WTC11 (cell line): Measurements from ENCODE around the gene BHLHE40. TPM values are rescaled to one million over a fixed set of nuclear protein-coding genes. Genes with fewer than 3 reads are reported as not detected.

Experiments used
- ATAC-seq: fragments of 200-7000 bp; cut with Tn5 transposase; 2 replicates; pipeline ENCODE4 v1.10.0; 2021; ENCODE audit warnings: mild to moderate bottlenecking, moderate library complexity
- CTCF ChIA-PET: fragments of 300-600 bp; sonication (Branson Sonifier 250); formaldehyde crosslinking; loops from one replicate; lab custom pipeline; 2021; ENCODE audit warnings: antibody characterized with exemption; lab: Charles Lee
- POLR2A ChIA-PET: fragments of 350-600 bp; sonication (Branson Sonifier 250); formaldehyde crosslinking; loops from one replicate; lab custom pipeline; 2021; ENCODE audit warnings: antibody characterized with exemption; lab: Charles Lee
- DNase-seq: peaks from one replicate; pipeline ENCODE4 v3.0.0; 2021; ENCODE audit warnings: low spot score
- H3K27ac Mint-ChIP-seq: 2 replicates; pipeline ENCODE4 v1.8.0; 2021; ENCODE audit warnings: mixed read lengths
- H3K27me3 Mint-ChIP-seq: 2 replicates; pipeline ENCODE4 v1.8.0; 2021; ENCODE audit warnings: low read depth, mild to moderate bottlenecking, moderate library complexity, mixed read lengths
- H3K36me3 Mint-ChIP-seq: 2 replicates; pipeline ENCODE4 v1.8.0; 2021; ENCODE audit warnings: mixed read lengths
- H3K4me1 Mint-ChIP-seq: 2 replicates; pipeline ENCODE4 v1.8.0; 2022; ENCODE audit warnings: mixed read lengths
- H3K4me3 Mint-ChIP-seq: 2 replicates; pipeline ENCODE4 v1.8.0; 2021; ENCODE audit warnings: mild to moderate bottlenecking, moderate library complexity, mixed read lengths
- H3K9me3 Mint-ChIP-seq: 2 replicates; pipeline ENCODE4 v1.8.0; 2021; ENCODE audit warnings: mixed read lengths
- E2F1 ChIP-seq: sonication (generic); formaldehyde crosslinking; IDR thresholded peaks from 2 replicates; pipeline ENCODE4 v1.8.0; 2022; ENCODE audit warnings: mild to moderate bottlenecking, missing genetic modification reagents
- ETV6 ChIP-seq: sonication (generic); formaldehyde crosslinking; IDR thresholded peaks from 2 replicates; pipeline ENCODE4 v1.8.1; 2022; ENCODE audit warnings: mild to moderate bottlenecking, missing genetic modification reagents
- FOXK1 ChIP-seq: sonication (generic); formaldehyde crosslinking; IDR thresholded peaks from 2 replicates; pipeline ENCODE4 v1.8.0; 2022; ENCODE audit warnings: mild to moderate bottlenecking, moderate library complexity, missing genetic modification reagents
- GTF2I ChIP-seq: fragments of 250-450 bp; sonication (Bioruptor Pico); conservative IDR thresholded peaks from 2 replicates; pipeline ENCODE4 v1.4.0; 2021; ENCODE audit warnings: mild to moderate bottlenecking
- HMGA2 ChIP-seq: fragments of 250-450 bp; sonication (Bioruptor Pico); IDR thresholded peaks from 2 replicates; pipeline ENCODE4 v1.4.0; 2021; ENCODE audit warnings: mild to moderate bottlenecking, moderate library complexity
- IRF2 ChIP-seq: sonication (generic); formaldehyde crosslinking; IDR thresholded peaks from 2 replicates; pipeline ENCODE4 v1.8.0; 2022; ENCODE audit warnings: low read depth, missing genetic modification reagents, borderline replicate concordance
- JAZF1 ChIP-seq: fragments of 250-450 bp; sonication (Bioruptor Pico); IDR thresholded peaks from 2 replicates; pipeline ENCODE4 v1.9.0; 2021; ENCODE audit warnings: moderate library complexity, mild to moderate bottlenecking, inconsistent platforms
- KAT7 ChIP-seq: sonication (generic); formaldehyde crosslinking; IDR thresholded peaks from 2 replicates; pipeline ENCODE4 v1.8.1; 2023; ENCODE audit warnings: missing genetic modification reagents, mild to moderate bottlenecking, borderline replicate concordance
- NFE2L1 ChIP-seq: sonication (generic); formaldehyde crosslinking; IDR thresholded peaks from 2 replicates; pipeline ENCODE4 v1.8.1; 2023; ENCODE audit warnings: missing genetic modification reagents
- NR1H2 ChIP-seq: sonication (generic); formaldehyde crosslinking; IDR thresholded peaks from 2 replicates; pipeline ENCODE4 v1.9.0; 2021; ENCODE audit warnings: mild to moderate bottlenecking, moderate library complexity, missing genetic modification reagents
- OVOL2 ChIP-seq: fragments of 250-450 bp; sonication (Bioruptor Pico); IDR thresholded peaks from 2 replicates; pipeline ENCODE4 v1.9.0; 2021; ENCODE audit warnings: mild to moderate bottlenecking, borderline replicate concordance
- TEAD4 ChIP-seq: sonication (generic); formaldehyde crosslinking; IDR thresholded peaks from 2 replicates; pipeline ENCODE4 v1.8.0; 2022; ENCODE audit warnings: mild to moderate bottlenecking, missing genetic modification reagents
- ZNF219 ChIP-seq: sonication (generic); formaldehyde crosslinking; IDR thresholded peaks from 2 replicates; pipeline ENCODE4 v1.8.0; 2023; ENCODE audit warnings: missing genetic modification reagents, mild to moderate bottlenecking, borderline replicate concordance
- ZNF232 ChIP-seq: sonication (generic); formaldehyde crosslinking; IDR thresholded peaks from 2 replicates; pipeline ENCODE4 v1.8.0; 2022; ENCODE audit warnings: mild to moderate bottlenecking, missing genetic modification reagents
- ZNF532 ChIP-seq: fragments of 250-450 bp; sonication (Bioruptor Pico); IDR thresholded peaks from 2 replicates; pipeline ENCODE4 v1.9.0; 2021; ENCODE audit warnings: mild to moderate bottlenecking, borderline replicate concordance
- total RNA-seq: library from RNA; stranded (reverse); gene quantifications from 3 replicates; pipeline ENCODE4 v1.2.3, GENCODE V29; 2021
- TF ChIP-seq, protein P1 (sequence below): sonication (generic); formaldehyde crosslinking; IDR thresholded peaks from 2 replicates; pipeline ENCODE4 v1.8.1; 2023; ENCODE audit warnings: mild to moderate bottlenecking, missing genetic modification reagents, moderate library complexity
- TF ChIP-seq, protein P2 (sequence below): fragments of 250-450 bp; sonication (Bioruptor Pico); IDR thresholded peaks from 2 replicates; pipeline ENCODE4 v1.9.0; 2021; ENCODE audit warnings: mild to moderate bottlenecking
- TF ChIP-seq, protein P3 (sequence below): sonication (generic); formaldehyde crosslinking; IDR thresholded peaks from 2 replicates; pipeline ENCODE4 v1.8.0; 2023; ENCODE audit warnings: mild to moderate bottlenecking, missing genetic modification reagents
- TF ChIP-seq, protein P4 (sequence below): fragments of 250-450 bp; sonication (Bioruptor Pico); IDR thresholded peaks from 2 replicates; pipeline ENCODE4 v1.9.0; 2021; ENCODE audit warnings: moderate library complexity, mild to moderate bottlenecking, inconsistent platforms, borderline replicate concordance
- TF ChIP-seq, protein P5 (sequence below): sonication (generic); formaldehyde crosslinking; IDR thresholded peaks from 2 replicates; pipeline ENCODE4 v1.8.1; 2023; ENCODE audit warnings: mild to moderate bottlenecking, missing genetic modification reagents

The BHLHE40 gene
- total RNA-seq, 1 experiment from 2014 or later = 5.7 TPM

DNA sequence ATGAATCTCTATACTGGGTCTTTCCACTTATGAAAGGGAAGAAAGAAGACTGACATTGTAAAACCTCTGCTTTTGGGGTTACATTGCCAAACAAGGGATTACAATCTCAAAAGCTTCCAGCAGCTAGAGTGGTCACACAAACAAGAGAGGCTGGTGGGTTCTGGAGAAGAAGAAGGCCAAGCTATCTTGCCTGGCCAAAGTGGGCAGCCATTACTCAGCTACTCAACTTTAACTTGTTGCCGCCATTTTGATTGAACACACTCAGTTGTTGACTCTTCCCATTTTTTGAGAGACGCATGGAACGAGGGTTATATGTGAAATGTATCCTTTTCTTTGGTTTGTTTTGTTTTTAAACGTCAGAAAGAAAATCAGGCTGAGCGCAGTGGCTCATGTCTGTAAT is 50.9 kb downstream of the BHLHE40 start:
- POLR2A ChIA-PET = no interaction called here
- CTCF ChIA-PET = no interaction called here
- DNase-seq (no peak), ATAC-seq (no peak)
- no peaks in the 10 kb centered on the region for H3K36me3 Mint-ChIP-seq
- TF ChIP-seq ZNF219 (CRISPR knock-in tag) (no peak), OVOL2 (CRISPR knock-in tag) (no peak), JAZF1 (CRISPR knock-in tag) (no peak), NR1H2 (CRISPR knock-in tag) (no peak), ETV6 (CRISPR knock-in tag) (no peak), HMGA2 (CRISPR knock-in tag) (no peak), FOXK1 (CRISPR knock-in tag) (no peak), GTF2I (CRISPR knock-in tag) (no peak), ZNF232 (CRISPR knock-in tag) (no peak), KAT7 (CRISPR knock-in tag) (no peak), E2F1 (CRISPR knock-in tag) (no peak), NFE2L1 (CRISPR knock-in tag) (no peak), ZNF532 (CRISPR knock-in tag) (no peak), IRF2 (CRISPR knock-in tag) (no peak), TEAD4 (CRISPR knock-in tag) (no peak)
- TF ChIP-seq, protein P1, sequence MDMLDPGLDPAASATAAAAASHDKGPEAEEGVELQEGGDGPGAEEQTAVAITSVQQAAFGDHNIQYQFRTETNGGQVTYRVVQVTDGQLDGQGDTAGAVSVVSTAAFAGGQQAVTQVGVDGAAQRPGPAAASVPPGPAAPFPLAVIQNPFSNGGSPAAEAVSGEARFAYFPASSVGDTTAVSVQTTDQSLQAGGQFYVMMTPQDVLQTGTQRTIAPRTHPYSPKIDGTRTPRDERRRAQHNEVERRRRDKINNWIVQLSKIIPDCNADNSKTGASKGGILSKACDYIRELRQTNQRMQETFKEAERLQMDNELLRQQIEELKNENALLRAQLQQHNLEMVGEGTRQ (CRISPR knock-in tag) = no peak
- TF ChIP-seq, protein P2, sequence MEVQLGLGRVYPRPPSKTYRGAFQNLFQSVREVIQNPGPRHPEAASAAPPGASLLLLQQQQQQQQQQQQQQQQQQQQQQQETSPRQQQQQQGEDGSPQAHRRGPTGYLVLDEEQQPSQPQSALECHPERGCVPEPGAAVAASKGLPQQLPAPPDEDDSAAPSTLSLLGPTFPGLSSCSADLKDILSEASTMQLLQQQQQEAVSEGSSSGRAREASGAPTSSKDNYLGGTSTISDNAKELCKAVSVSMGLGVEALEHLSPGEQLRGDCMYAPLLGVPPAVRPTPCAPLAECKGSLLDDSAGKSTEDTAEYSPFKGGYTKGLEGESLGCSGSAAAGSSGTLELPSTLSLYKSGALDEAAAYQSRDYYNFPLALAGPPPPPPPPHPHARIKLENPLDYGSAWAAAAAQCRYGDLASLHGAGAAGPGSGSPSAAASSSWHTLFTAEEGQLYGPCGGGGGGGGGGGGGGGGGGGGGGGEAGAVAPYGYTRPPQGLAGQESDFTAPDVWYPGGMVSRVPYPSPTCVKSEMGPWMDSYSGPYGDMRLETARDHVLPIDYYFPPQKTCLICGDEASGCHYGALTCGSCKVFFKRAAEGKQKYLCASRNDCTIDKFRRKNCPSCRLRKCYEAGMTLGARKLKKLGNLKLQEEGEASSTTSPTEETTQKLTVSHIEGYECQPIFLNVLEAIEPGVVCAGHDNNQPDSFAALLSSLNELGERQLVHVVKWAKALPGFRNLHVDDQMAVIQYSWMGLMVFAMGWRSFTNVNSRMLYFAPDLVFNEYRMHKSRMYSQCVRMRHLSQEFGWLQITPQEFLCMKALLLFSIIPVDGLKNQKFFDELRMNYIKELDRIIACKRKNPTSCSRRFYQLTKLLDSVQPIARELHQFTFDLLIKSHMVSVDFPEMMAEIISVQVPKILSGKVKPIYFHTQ (CRISPR knock-in tag) = no peak
- TF ChIP-seq, protein P3, sequence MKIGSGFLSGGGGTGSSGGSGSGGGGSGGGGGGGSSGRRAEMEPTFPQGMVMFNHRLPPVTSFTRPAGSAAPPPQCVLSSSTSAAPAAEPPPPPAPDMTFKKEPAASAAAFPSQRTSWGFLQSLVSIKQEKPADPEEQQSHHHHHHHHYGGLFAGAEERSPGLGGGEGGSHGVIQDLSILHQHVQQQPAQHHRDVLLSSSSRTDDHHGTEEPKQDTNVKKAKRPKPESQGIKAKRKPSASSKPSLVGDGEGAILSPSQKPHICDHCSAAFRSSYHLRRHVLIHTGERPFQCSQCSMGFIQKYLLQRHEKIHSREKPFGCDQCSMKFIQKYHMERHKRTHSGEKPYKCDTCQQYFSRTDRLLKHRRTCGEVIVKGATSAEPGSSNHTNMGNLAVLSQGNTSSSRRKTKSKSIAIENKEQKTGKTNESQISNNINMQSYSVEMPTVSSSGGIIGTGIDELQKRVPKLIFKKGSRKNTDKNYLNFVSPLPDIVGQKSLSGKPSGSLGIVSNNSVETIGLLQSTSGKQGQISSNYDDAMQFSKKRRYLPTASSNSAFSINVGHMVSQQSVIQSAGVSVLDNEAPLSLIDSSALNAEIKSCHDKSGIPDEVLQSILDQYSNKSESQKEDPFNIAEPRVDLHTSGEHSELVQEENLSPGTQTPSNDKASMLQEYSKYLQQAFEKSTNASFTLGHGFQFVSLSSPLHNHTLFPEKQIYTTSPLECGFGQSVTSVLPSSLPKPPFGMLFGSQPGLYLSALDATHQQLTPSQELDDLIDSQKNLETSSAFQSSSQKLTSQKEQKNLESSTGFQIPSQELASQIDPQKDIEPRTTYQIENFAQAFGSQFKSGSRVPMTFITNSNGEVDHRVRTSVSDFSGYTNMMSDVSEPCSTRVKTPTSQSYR (CRISPR knock-in tag) = no peak
- TF ChIP-seq, protein P4, sequence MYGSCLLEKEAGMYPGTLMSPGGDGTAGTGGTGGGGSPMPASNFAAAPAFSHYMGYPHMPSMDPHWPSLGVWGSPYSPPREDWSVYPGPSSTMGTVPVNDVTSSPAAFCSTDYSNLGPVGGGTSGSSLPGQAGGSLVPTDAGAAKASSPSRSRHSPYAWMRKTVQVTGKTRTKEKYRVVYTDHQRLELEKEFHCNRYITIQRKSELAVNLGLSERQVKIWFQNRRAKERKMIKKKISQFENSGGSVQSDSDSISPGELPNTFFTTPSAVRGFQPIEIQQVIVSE (CRISPR knock-in tag) = no peak
- TF ChIP-seq, protein P5, sequence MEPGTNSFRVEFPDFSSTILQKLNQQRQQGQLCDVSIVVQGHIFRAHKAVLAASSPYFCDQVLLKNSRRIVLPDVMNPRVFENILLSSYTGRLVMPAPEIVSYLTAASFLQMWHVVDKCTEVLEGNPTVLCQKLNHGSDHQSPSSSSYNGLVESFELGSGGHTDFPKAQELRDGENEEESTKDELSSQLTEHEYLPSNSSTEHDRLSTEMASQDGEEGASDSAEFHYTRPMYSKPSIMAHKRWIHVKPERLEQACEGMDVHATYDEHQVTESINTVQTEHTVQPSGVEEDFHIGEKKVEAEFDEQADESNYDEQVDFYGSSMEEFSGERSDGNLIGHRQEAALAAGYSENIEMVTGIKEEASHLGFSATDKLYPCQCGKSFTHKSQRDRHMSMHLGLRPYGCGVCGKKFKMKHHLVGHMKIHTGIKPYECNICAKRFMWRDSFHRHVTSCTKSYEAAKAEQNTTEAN (CRISPR knock-in tag) = no peak
- no peaks in the 10 kb centered on the region for H3K9me3 Mint-ChIP-seq
- no peaks in the 10 kb centered on the region; the same call in 1 of the 2 replicates for H3K27me3 Mint-ChIP-seq
- H3K4me3 Mint-ChIP-seq = no peak overlapping the region
- peaks cover 9% of the 10 kb centered on the region for H3K4me1 Mint-ChIP-seq
- no peak overlapping the region for H3K27ac Mint-ChIP-seq
